Spleen (tissue), 11 donors: ENCODE data around the gene SLC36A3. TPM values are rescaled to one million over a fixed set of nuclear protein-coding genes. Genes with fewer than 3 reads are reported as not detected.
A peak's percentile ranks its signal among the peaks of the same experiment; 100 is the strongest.
"Not testable (repeated sequence)": the region's sequence is repeated elsewhere in the genome, so short reads cannot be mapped to it uniquely, and the experiment has no call there.

Experiments used
- DNase-seq: peaks from one replicate; pipeline ENCODE4 v3.0.0-alpha.2; 2020
- H3K27ac ChIP-seq, 8 donors: fragments of 200-600 bp; sonication (generic) in 7 of 8; 1 replicate in 4 of 8; 2 replicates in 4 of 8; pipeline versions ENCODE4 v1.5.0 to v1.8.0; 2016 to 2021; ENCODE audit warnings: inconsistent platforms in 4 of 8, mild to moderate bottlenecking in 4 of 8, moderate library complexity in 1 of 8
- H3K27me3 ChIP-seq, 7 donors: fragments of 200-600 bp; sonication (generic) in 6 of 7; replicated peaks in 1 of 7; 1 replicate in 4 of 7; 2 replicates in 3 of 7; pipeline versions ENCODE4 v1.5.0 to v1.8.0; 2016 to 2021; ENCODE audit warnings: inconsistent platforms in 3 of 7, mild to moderate bottlenecking in 1 of 7
- H3K36me3 ChIP-seq, 6 donors: fragments of 200-600 bp; sonication (generic) in 5 of 6; 1 replicate in 4 of 6; 2 replicates in 2 of 6; pipeline versions ENCODE4 v1.5.0 to v1.8.0; 2016 to 2021; ENCODE audit warnings: inconsistent platforms in 2 of 6
- H3K4me1 ChIP-seq, 6 donors: fragments of 200-600 bp; sonication (generic) in 5 of 6; 1 replicate in 3 of 6; 2 replicates in 3 of 6; pipeline versions ENCODE4 v1.5.0 to v1.8.0; 2016 to 2021; ENCODE audit warnings: inconsistent platforms in 3 of 6
- H3K4me3 ChIP-seq, 8 donors: fragments of 200-600 bp; sonication (generic) in 7 of 8; 1 replicate in 4 of 8; 2 replicates in 4 of 8; pipeline versions ENCODE4 v1.5.0 to v1.8.0; 2016 to 2021; ENCODE audit warnings: inconsistent platforms in 4 of 8, mild to moderate bottlenecking in 4 of 8, moderate library complexity in 2 of 8
- H3K9me3 ChIP-seq, 8 donors: fragments of 200-600 bp; sonication (generic) in 7 of 8; 1 replicate in 4 of 8; 2 replicates in 4 of 8; pipeline versions ENCODE4 v1.5.0 to v1.8.0; 2016 to 2021; ENCODE audit warnings: inconsistent platforms in 4 of 8
- CTCF ChIP-seq, 11 experiments: fragments of 200-600 bp in 7 of 11; fragments of 450-650 bp in 4 of 11; sonication (generic) in 4 of 11; IDR thresholded peaks in 8 of 11; conservative IDR thresholded peaks in 3 of 11; 1 replicate in 7 of 11; 2 replicates in 4 of 11; pipeline versions ENCODE4 v1.4.0 to v1.8.0; 2016 to 2021; ENCODE audit warnings: antibody characterized with exemption in 11 of 11, inconsistent platforms in 4 of 11, mild to moderate bottlenecking in 1 of 11
- POLR2A ChIP-seq, 3 donors: fragments of 450-650 bp; IDR thresholded peaks; one replicate each; pipeline ENCODE4 v1.5.1; 2017; ENCODE audit warnings: antibody characterized with exemption in 3 of 3, mild to moderate bottlenecking in 1 of 3
- POLR2AphosphoS5 ChIP-seq, 3 donors: sonication (generic); formaldehyde crosslinking; IDR thresholded peaks; one replicate each; pipeline ENCODE4 v1.5.1; 2017; ENCODE audit warnings: antibody characterized with exemption in 3 of 3
- WGBS, 5 donors: extraction: QIAGEN DNeasy Blood & Tissue Kit in 3 of 5; methylation state at CpG; one replicate each; pipeline versions ENCODE4 v1.1.5 to v1.1.7; 2013 to 2018; 5-methylcytosine and 5-hydroxymethylcytosine counted together
- intact Hi-C: fragments of 100-400 bp; cut with DNase I; formaldehyde crosslinking; loops from one replicate; pipeline ENCODE4 v1.15.0; 2023; ENCODE audit warnings: low total_unique reads
- polyA plus RNA-seq, 3 donors: library from polyadenylated mRNA; stranded (reverse); fragments of 200-250 nt; gene quantifications; one replicate each; pipeline ENCODE4 v1.2.1, GENCODE V29; 2013
- total RNA-seq, 7 donors: library from RNA; depleted of rRNA in 3 of 7; stranded (reverse); fragments of >200 nt in 3 of 7; fragmentation: NEBNext Ultra II Directional in 4 of 7; extraction: Animal tissue kit (Norgen Biotek cat#: 25700) in 4 of 7; gene quantifications; one replicate each; pipeline versions ENCODE4 v1.1.0 to v1.2.1, GENCODE V29; 2016 to 2021
- donor health status: healthy with polysubstance abuse.
- donor health status: DM: no; HTN: no; CAD: no; lungs with moderate emphysema.
- donor health status: DM: no; HTN: no; CAD: no.
- donor health status: Bipolar disorder and iron deficiency.
- donor health status: healthy.
- donor health status: DM: no; HTN: no; CAD: no.
- donor health status: DM: yes; HTN: yes; CAD: no.

SLC36A3 gene
- total and polyA plus RNA-seq, 10 donors = not detected

- Histone ChIP-seq H3K4me1 (peaks cover 3 to 17% (median 8%) of the 10 kb centered on the region in 6 donors), H3K27ac (no peak overlapping the region), H3K36me3 (no peaks in the 10 kb centered on the region), H3K4me3 (no peak overlapping the region), H3K27me3 (peaks cover 0 to 3% (median 0%) of the 10 kb centered on the region in 7 donors), H3K9me3 (peaks cover 0 to 9% (median 6%) of the 10 kb centered on the region in 8 donors)
- peak; percentile 86 for DNase-seq
- WGBS, 5 donors = 53 to 59% (median 54%) methylated on average over 8 of the region's 8 CpGs
- intact Hi-C loops = no loop called here
- peak in 1 of 3 donors; percentile 14 for TF ChIP-seq POLR2AphosphoS5 (IDR thresholded peaks at IDR 0.05)
- no peak for TF ChIP-seq POLR2A (IDR thresholded peaks at IDR 0.05)
- peak; percentile 57 to 88 (median 81) for TF ChIP-seq CTCF (IDR thresholded peaks at IDR 0.05 in 8 of 11, conservative IDR thresholded peaks at IDR 0.05 in 3 of 11)
Observed at GRCh38 chr5:151315998-151316597, 12.5 kb upstream of the SLC36A3 start.

GRCh38 chr5:151313357-151313756, 9.8 kb upstream of the SLC36A3 start:
- H3K27ac ChIP-seq = no peak overlapping the region
- TF ChIP-seq POLR2A (IDR thresholded peaks at IDR 0.05) = no peak
- TF ChIP-seq POLR2AphosphoS5 (IDR thresholded peaks at IDR 0.05) = no peak
- TF ChIP-seq CTCF (IDR thresholded peaks at IDR 0.05 in 8 of 11, conservative IDR thresholded peaks at IDR 0.05 in 3 of 11) = no peak
- intact Hi-C loops = no loop called here
- peaks cover 0 to 3% (median 0%) of the 10 kb centered on the region in 7 donors for H3K27me3 ChIP-seq
- no peak for DNase-seq
- no peaks in the 10 kb centered on the region for H3K36me3 ChIP-seq
- 54 to 74% (median 63%) methylated on average over 2 of the region's 2 CpGs for WGBS, 5 donors
- H3K4me3 ChIP-seq = no peak overlapping the region
- H3K4me1 ChIP-seq = peaks cover 0 to 6% (median 0%) of the 10 kb centered on the region in 6 donors
- H3K9me3 ChIP-seq = peaks cover 0 to 22% (median 15%) of the 10 kb centered on the region in 8 donors

GRCh38 chr5:151312756-151313324, 9.3 kb upstream of the SLC36A3 start:
- Histone ChIP-seq H3K27me3 (peaks cover 0 to 3% (median 0%) of the 10 kb centered on the region in 7 donors), H3K4me3 (no peak overlapping the region), H3K4me1 (peaks cover 0 to 6% (median 0%) of the 10 kb centered on the region in 6 donors), H3K36me3 (no peaks in the 10 kb centered on the region), H3K9me3 (peaks cover 0 to 22% (median 15%) of the 10 kb centered on the region in 8 donors), H3K27ac (no peak overlapping the region)
- TF ChIP-seq POLR2A (IDR thresholded peaks at IDR 0.05) (no peak), POLR2AphosphoS5 (IDR thresholded peaks at IDR 0.05) (no peak), CTCF (IDR thresholded peaks at IDR 0.05 in 8 of 11, conservative IDR thresholded peaks at IDR 0.05 in 3 of 11) (no peak)
- no peak for DNase-seq
- intact Hi-C loops = no loop called here
- 70 to 78% (median 73%) methylated on average over 5 of the region's 5 CpGs for WGBS, 5 donors

GRCh38 chr5:151310932-151311331, 7.4 kb upstream of the SLC36A3 start:
- no peak for TF ChIP-seq POLR2AphosphoS5 (IDR thresholded peaks at IDR 0.05)
- TF ChIP-seq POLR2A (IDR thresholded peaks at IDR 0.05) = no peak
- TF ChIP-seq CTCF (IDR thresholded peaks at IDR 0.05 in 8 of 11, conservative IDR thresholded peaks at IDR 0.05 in 3 of 11) = no peak
- no peak for DNase-seq
- Histone ChIP-seq H3K4me1 (peaks cover 0 to 3% (median 0%) of the 10 kb centered on the region in 6 donors), H3K4me3 (no peak overlapping the region), H3K27ac (no peak overlapping the region), H3K27me3 (peaks cover 0 to 3% (median 0%) of the 10 kb centered on the region in 7 donors), H3K36me3 (no peaks in the 10 kb centered on the region), H3K9me3 (peaks cover 0 to 22% (median 15%) of the 10 kb centered on the region in 8 donors)
- intact Hi-C loops = no loop called here

- WGBS, 5 donors = 89 to 97% (median 95%) methylated on average over 15 of the region's 15 CpGs
- H3K36me3 ChIP-seq = not testable (repeated sequence)
Observed at GRCh38 chr5:151309821-151310220, 6.3 kb upstream of the SLC36A3 start.

GRCh38 chr5:151309266-151309665, 5.7 kb upstream of the SLC36A3 start:
- H3K4me3 ChIP-seq, H3K27ac ChIP-seq, H3K36me3 ChIP-seq, H3K27me3 ChIP-seq, DNase-seq, H3K4me1 ChIP-seq, intact Hi-C loops: not testable (repeated sequence)
- WGBS, 5 donors = 97 to 100% (median 99%) methylated on average over 5 to 27 of the region's 27 CpGs; no CpG with 5 or more reads in 1 of the 5 donors
- peaks cover 0 to 22% (median 15%) of the 10 kb centered on the region in 8 donors for H3K9me3 ChIP-seq

More at GRCh38 chr5:151309821-151310220, 6.3 kb upstream of the SLC36A3 start:
- H3K4me1 ChIP-seq, intact Hi-C loops, H3K27ac ChIP-seq, H3K4me3 ChIP-seq, DNase-seq, H3K27me3 ChIP-seq: not testable (repeated sequence)
- peaks cover 0 to 22% (median 15%) of the 10 kb centered on the region in 8 donors for H3K9me3 ChIP-seq
